HG03064 (cell line): ENCODE data around the gene LPP.
"Not testable (repeated sequence)": the region's sequence is repeated elsewhere in the genome, so short reads cannot be mapped to it uniquely, and the experiment has no call there.

Experiments used
- ATAC-seq: cut with Tn5 transposase; IDR thresholded peaks from one replicate; pipeline ENCODE4 v1.9.1; 2021; ENCODE audit warnings: low read depth; ENCODE audit not compliant: unreplicated experiment

LPP gene

GRCh38 chr3:188595890-188596376 lies 442.0 kb downstream of the LPP start:
- no peak for ATAC-seq

- ATAC-seq, result no peak
Measured at GRCh38 chr3:188598894-188599293, 444.9 kb downstream of the LPP start.

GRCh38 chr3:188602111-188602510 lies 448.2 kb downstream of the LPP start:
- no peak for ATAC-seq

GRCh38 chr3:188602620-188603019 lies 448.7 kb downstream of the LPP start:
- no peak for ATAC-seq

GRCh38 chr3:188604651-188605050 lies 450.7 kb downstream of the LPP start:
- ATAC-seq, result no peak

GRCh38 chr3:188605231-188605630 lies 451.3 kb downstream of the LPP start:
- no peak for ATAC-seq

- no peak for ATAC-seq
Measured at GRCh38 chr3:188605905-188606304, 451.9 kb downstream of the LPP start.

- no peak for ATAC-seq
Measured at GRCh38 chr3:188607805-188608315, 453.9 kb downstream of the LPP start.

- no peak for ATAC-seq
Measured at GRCh38 chr3:188608401-188608800, 454.4 kb downstream of the LPP start.

GRCh38 chr3:188613721-188614120 lies 459.8 kb downstream of the LPP start:
- not testable (repeated sequence) for ATAC-seq

GRCh38 chr3:188617270-188617669 lies 463.3 kb downstream of the LPP start:
- ATAC-seq, result no peak

- ATAC-seq, result no peak
Measured at GRCh38 chr3:188617988-188618701, 464.2 kb downstream of the LPP start.

- ATAC-seq, result no peak
Measured at GRCh38 chr3:188620752-188621151, 466.8 kb downstream of the LPP start.

- no peak for ATAC-seq
Measured at GRCh38 chr3:188624384-188624783, 470.4 kb downstream of the LPP start.

GRCh38 chr3:188624828-188625227 lies 470.9 kb downstream of the LPP start:
- ATAC-seq, result no peak

- no peak for ATAC-seq
Measured at GRCh38 chr3:188627652-188628051, 473.7 kb downstream of the LPP start.

GRCh38 chr3:188631291-188632010 lies 477.5 kb downstream of the LPP start:
- ATAC-seq, result no peak

GRCh38 chr3:188633206-188633605 lies 479.2 kb downstream of the LPP start:
- no peak for ATAC-seq

GRCh38 chr3:188634285-188634684 lies 480.3 kb downstream of the LPP start:
- no peak for ATAC-seq

- ATAC-seq, result no peak
Measured at GRCh38 chr3:188635258-188636042, 481.5 kb downstream of the LPP start.

GRCh38 chr3:188636292-188636691 lies 482.3 kb downstream of the LPP start:
- not testable (repeated sequence) for ATAC-seq
